ENCODE measurements around the gene WDR62.

DNA sequence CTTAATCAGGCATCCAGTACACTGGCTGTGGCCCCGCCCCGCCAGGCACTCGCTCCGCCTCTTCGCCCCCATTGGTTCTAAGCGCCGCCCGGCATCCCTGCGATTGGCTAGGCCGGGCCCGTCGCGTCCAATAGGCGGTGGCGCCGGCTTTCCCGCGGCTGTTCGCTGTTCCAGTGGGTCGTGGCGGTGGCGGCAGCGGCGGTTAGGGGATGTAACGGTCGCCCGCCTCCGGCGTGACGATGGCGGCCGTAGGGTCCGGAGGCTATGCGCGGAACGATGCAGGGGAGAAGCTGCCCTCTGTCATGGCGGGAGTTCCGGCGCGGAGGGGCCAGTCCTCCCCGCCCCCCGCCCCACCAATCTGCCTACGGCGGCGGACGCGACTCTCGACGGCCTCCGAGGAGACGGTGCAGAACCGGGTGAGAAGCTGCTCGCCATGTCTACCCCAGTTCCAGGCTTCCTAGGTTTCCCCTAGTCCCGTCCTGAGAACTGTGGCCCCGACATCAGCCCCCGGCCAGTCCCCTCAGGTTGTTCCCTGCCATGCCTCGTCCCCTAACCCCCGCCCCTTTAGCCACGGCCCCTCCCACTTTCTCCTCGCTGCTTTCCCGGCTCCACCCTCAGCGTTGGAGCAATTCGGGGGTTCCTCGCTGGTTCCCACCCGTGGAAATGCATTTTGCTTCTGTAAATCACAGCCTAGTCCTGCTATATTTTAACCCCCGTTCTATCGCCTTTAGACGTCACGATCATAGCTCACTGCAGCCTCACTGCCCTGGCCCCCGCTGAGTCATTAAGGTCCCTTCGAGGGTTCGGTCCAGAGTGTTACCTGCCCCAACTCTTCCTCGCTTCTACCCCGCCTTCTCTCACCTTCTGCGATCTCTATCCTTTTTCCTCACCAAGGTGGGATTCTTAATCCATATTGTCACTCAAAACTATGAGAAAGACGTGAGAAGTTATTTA, at the start of gene WDR62:
- TF ChIP-seq, protein P1, sequence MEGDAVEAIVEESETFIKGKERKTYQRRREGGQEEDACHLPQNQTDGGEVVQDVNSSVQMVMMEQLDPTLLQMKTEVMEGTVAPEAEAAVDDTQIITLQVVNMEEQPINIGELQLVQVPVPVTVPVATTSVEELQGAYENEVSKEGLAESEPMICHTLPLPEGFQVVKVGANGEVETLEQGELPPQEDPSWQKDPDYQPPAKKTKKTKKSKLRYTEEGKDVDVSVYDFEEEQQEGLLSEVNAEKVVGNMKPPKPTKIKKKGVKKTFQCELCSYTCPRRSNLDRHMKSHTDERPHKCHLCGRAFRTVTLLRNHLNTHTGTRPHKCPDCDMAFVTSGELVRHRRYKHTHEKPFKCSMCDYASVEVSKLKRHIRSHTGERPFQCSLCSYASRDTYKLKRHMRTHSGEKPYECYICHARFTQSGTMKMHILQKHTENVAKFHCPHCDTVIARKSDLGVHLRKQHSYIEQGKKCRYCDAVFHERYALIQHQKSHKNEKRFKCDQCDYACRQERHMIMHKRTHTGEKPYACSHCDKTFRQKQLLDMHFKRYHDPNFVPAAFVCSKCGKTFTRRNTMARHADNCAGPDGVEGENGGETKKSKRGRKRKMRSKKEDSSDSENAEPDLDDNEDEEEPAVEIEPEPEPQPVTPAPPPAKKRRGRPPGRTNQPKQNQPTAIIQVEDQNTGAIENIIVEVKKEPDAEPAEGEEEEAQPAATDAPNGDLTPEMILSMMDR (IDR thresholded peaks at IDR 0.05): peak in 1 of 6 experiments; percentile 4
- peak in 1 of 4 donors; percentile 12 for TF ChIP-seq POLR2A (IDR thresholded peaks at IDR 0.05)
